K562 (cell line): Measurements from ENCODE around the gene SEC63. TPM values are rescaled to one million over a fixed set of nuclear protein-coding genes. Genes with fewer than 3 reads are reported as not detected.
A peak's percentile ranks its signal among the peaks of the same experiment; 100 is the strongest.

ENCODE experiments used
- ASH1L ChIP-seq: fragments of 450-650 bp; IDR thresholded peaks from 2 replicates; pipeline ENCODE4 v1.6.1; 2018; ENCODE audit warnings: borderline replicate concordance, mild to moderate bottlenecking, low read depth; ENCODE audit not compliant: partially characterized antibody
- CBFA2T2 ChIP-seq: fragments of 450-650 bp; conservative IDR thresholded peaks from 2 replicates; pipeline ENCODE4 v1.6.1; 2017; ENCODE audit warnings: mild to moderate bottlenecking
- MAZ ChIP-seq, 2 experiments: fragments of 450-650 bp in 1 of 2; sonication (generic) in 1 of 2; formaldehyde crosslinking; IDR thresholded peaks in 1 of 2; conservative IDR thresholded peaks in 1 of 2; 2 replicates each; pipeline versions ENCODE4 v1.4.0 to v1.5.0; 2020; ENCODE audit warnings: mild to moderate bottlenecking in 1 of 2, missing genetic modification reagents in 1 of 2
- POLR2B ChIP-seq: fragments of 450-650 bp; IDR thresholded peaks from 2 replicates; pipeline ENCODE4 v1.6.1; 2018; ENCODE audit warnings: low read depth; ENCODE audit not compliant: partially characterized antibody
- RFX1 ChIP-seq: fragments of 450-650 bp; IDR thresholded peaks from 2 replicates; pipeline ENCODE4 v1.6.1; 2016; ENCODE audit warnings: mild to moderate bottlenecking, moderate library complexity
- SIN3A ChIP-seq, 2 experiments: fragments of 150-350 bp in 1 of 2; IDR thresholded peaks; 2 replicates each; pipeline ENCODE4 v1.6.1; 2011 to 2016; ENCODE audit warnings: borderline replicate concordance in 2 of 2, low read depth in 2 of 2, low read length in 2 of 2, mild to moderate bottlenecking in 2 of 2, moderate library complexity in 2 of 2; ENCODE audit not compliant: control insufficient read depth in 1 of 2
- SMARCA4 ChIP-seq: fragments of 450-650 bp; IDR thresholded peaks from 2 replicates; pipeline ENCODE4 v1.6.1; 2016
- TCF7L2 ChIP-seq: fragments of 150-350 bp; IDR thresholded peaks from 2 replicates; pipeline ENCODE4 v1.6.1; 2016; ENCODE audit warnings: low read depth, mild to moderate bottlenecking, low read length, moderate library complexity
- ZBTB5 ChIP-seq: fragments of 450-650 bp; IDR thresholded peaks from 2 replicates; pipeline ENCODE4 v1.6.1; 2017; ENCODE audit warnings: antibody characterized with exemption
- ZNF197 ChIP-seq: fragments of 200-800 bp; sonication (Bioruptor generic); IDR thresholded peaks from 2 replicates; pipeline ENCODE4 v1.6.1; 2016; ENCODE audit warnings: low read depth, missing genetic modification characterization, missing compliant biosample characterization
- ZNF583 ChIP-seq: fragments of 250-450 bp; sonication (Bioruptor Pico); IDR thresholded peaks from 2 replicates; pipeline ENCODE4 v1.4.0; 2020
- polyA plus RNA-seq, 8 experiments: library from polyadenylated mRNA; depleted of rRNA in 4 of 8; stranded (reverse) in 5 of 8; unstranded in 3 of 8; fragments of >200 nt; fragmentation: Nextera tagmentation in 2 of 8; fragmentation: Illumina TruSeq in 1 of 8; extraction: Ambion mirVana in 2 of 8; extraction: Trizol in 1 of 8; gene quantifications; 2 replicates each; pipeline versions ENCODE4 v1.2.1 to v1.2.3, GENCODE V29; 2011 to 2014; ENCODE audit warnings: inconsistent platforms in 1 of 8, missing spikeins in 1 of 8
- total RNA-seq, 7 experiments: library from RNA; depleted of rRNA in 6 of 7; stranded (reverse); fragments of >200 nt in 6 of 7; fragmentation: Illumina TruSeq in 2 of 7; extraction: Trizol in 2 of 7; gene quantifications; 2 replicates each; pipeline versions ENCODE4 v1.2.1 to v1.2.3, GENCODE V29; 2011 to 2021; ENCODE audit warnings: low replicate concordance in 1 of 7
- TF ChIP-seq, protein P1 (sequence below): fragments of 200-800 bp; sonication (Bioruptor generic); IDR thresholded peaks from 2 replicates; pipeline ENCODE4 v1.6.1; 2016; ENCODE audit warnings: missing genetic modification characterization, missing compliant biosample characterization
- TF ChIP-seq, protein P2 (sequence below): fragments of 150-350 bp; conservative IDR thresholded peaks from 2 replicates; pipeline ENCODE4 v1.6.1; 2014; ENCODE audit warnings: low read length
- TF ChIP-seq, protein P3 (sequence below): fragments of 200-800 bp; sonication (Bioruptor generic); IDR thresholded peaks from 2 replicates; pipeline ENCODE4 v1.6.1; 2017; ENCODE audit warnings: missing genetic modification characterization, missing compliant biosample characterization

The SEC63 gene
- total and polyA plus RNA-seq, 9 of the 15 experiments (the other 6 are each of a cell fraction or from before 2014, with no cell fraction given), result 13.8 to 74.6 (median 28.4) TPM

DNA sequence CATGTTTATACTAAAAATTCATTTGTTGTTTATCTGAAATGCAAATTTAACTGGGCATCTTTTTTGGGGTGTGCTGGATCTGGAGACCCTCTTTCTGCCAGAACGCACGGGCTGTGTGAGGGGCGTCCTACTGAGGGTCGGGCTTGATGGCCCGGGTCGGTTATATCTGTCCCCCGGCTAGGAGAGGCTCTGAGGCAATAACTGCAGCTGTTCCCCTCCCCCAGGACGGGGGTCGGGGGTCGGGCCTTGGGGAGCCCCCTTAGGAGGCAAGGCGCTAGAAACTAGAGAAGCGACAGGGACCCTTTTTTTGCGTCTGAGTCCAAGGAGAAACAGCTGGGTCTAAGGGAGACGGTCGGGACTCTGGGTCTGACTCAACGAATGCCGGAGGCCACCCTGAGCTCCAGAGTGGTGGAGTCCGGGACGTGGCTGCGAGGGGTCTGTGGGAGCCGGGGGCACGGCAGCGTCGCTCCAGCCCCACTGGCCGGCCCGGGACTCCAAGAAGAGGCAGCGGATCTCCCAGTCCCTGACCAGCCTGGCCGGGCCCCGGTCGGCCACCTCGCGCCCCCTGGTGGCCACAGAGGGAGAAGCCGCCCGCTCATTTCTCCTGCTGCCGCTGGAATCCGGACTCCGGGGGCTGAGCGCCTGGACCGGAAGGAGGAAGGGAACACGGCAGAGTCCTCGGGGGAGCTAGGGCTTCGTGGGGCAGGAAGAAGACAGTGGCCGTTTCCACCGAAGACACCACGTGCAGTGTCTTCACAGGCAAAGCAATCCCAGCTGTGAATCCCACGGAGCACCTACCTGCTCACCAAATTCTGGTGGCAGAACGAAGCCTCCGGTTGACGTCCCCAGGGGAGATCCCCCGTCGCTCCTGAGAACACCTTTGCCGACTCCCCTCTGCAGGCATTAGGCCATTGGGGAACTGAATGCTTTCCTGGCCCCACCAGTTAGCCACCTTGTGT is 109.9 kb downstream of the SEC63 start (continued):
- TF ChIP-seq ZBTB5 (no peak), ASH1L (no peak), POLR2B (no peak), SIN3A (IDR thresholded peaks at IDR 0.05; ENCODE audit: borderline replicate concordance in 2 of 2, control insufficient read depth in 1 of 2, low read depth in 2 of 2, low read length in 2 of 2) (no peak), MAZ (CRISPR knock-in tag; conservative IDR thresholded peaks at IDR 0.05 in 1 of 2, IDR thresholded peaks at IDR 0.05 in 1 of 2) (peak; percentile 39 to 78; a peak in 2 of 4 replicates), CBFA2T2 (no peak), ZNF197 (CRISPR knock-in tag) (no peak), TCF7L2 (no peak), ZNF583 (CRISPR knock-in tag) (no peak), SMARCA4 (no peak), RFX1 (no peak)
- TF ChIP-seq, protein P1, sequence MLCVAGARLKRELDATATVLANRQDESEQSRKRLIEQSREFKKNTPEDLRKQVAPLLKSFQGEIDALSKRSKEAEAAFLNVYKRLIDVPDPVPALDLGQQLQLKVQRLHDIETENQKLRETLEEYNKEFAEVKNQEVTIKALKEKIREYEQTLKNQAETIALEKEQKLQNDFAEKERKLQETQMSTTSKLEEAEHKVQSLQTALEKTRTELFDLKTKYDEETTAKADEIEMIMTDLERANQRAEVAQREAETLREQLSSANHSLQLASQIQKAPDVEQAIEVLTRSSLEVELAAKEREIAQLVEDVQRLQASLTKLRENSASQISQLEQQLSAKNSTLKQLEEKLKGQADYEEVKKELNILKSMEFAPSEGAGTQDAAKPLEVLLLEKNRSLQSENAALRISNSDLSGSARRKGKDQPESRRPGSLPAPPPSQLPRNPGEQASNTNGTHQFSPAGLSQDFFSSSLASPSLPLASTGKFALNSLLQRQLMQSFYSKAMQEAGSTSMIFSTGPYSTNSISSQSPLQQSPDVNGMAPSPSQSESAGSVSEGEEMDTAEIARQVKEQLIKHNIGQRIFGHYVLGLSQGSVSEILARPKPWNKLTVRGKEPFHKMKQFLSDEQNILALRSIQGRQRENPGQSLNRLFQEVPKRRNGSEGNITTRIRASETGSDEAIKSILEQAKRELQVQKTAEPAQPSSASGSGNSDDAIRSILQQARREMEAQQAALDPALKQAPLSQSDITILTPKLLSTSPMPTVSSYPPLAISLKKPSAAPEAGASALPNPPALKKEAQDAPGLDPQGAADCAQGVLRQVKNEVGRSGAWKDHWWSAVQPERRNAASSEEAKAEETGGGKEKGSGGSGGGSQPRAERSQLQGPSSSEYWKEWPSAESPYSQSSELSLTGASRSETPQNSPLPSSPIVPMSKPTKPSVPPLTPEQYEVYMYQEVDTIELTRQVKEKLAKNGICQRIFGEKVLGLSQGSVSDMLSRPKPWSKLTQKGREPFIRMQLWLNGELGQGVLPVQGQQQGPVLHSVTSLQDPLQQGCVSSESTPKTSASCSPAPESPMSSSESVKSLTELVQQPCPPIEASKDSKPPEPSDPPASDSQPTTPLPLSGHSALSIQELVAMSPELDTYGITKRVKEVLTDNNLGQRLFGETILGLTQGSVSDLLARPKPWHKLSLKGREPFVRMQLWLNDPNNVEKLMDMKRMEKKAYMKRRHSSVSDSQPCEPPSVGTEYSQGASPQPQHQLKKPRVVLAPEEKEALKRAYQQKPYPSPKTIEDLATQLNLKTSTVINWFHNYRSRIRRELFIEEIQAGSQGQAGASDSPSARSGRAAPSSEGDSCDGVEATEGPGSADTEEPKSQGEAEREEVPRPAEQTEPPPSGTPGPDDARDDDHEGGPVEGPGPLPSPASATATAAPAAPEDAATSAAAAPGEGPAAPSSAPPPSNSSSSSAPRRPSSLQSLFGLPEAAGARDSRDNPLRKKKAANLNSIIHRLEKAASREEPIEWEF (CRISPR knock-in tag), result no peak
- TF ChIP-seq, protein P2, sequence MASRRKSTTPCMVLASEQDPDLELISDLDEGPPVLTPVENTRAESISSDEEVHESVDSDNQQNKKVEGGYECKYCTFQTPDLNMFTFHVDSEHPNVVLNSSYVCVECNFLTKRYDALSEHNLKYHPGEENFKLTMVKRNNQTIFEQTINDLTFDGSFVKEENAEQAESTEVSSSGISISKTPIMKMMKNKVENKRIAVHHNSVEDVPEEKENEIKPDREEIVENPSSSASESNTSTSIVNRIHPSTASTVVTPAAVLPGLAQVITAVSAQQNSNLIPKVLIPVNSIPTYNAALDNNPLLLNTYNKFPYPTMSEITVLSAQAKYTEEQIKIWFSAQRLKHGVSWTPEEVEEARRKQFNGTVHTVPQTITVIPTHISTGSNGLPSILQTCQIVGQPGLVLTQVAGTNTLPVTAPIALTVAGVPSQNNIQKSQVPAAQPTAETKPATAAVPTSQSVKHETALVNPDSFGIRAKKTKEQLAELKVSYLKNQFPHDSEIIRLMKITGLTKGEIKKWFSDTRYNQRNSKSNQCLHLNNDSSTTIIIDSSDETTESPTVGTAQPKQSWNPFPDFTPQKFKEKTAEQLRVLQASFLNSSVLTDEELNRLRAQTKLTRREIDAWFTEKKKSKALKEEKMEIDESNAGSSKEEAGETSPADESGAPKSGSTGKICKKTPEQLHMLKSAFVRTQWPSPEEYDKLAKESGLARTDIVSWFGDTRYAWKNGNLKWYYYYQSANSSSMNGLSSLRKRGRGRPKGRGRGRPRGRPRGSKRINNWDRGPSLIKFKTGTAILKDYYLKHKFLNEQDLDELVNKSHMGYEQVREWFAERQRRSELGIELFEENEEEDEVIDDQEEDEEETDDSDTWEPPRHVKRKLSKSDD, result no peak
- TF ChIP-seq, protein P3, sequence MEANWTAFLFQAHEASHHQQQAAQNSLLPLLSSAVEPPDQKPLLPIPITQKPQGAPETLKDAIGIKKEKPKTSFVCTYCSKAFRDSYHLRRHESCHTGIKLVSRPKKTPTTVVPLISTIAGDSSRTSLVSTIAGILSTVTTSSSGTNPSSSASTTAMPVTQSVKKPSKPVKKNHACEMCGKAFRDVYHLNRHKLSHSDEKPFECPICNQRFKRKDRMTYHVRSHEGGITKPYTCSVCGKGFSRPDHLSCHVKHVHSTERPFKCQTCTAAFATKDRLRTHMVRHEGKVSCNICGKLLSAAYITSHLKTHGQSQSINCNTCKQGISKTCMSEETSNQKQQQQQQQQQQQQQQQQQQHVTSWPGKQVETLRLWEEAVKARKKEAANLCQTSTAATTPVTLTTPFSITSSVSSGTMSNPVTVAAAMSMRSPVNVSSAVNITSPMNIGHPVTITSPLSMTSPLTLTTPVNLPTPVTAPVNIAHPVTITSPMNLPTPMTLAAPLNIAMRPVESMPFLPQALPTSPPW (CRISPR knock-in tag), result 0 out of 2 replicates have a peak, but pooled peaks have one; percentile 22
